IPS DF 19.7 (cell line): ENCODE results near the gene PDE8B.
"Not testable (repeated sequence)": the region's sequence is repeated elsewhere in the genome, so short reads cannot be mapped to it uniquely, and the experiment has no call there.

Experiments
- DNase-seq: peaks from one replicate; pipeline ENCODE4 v3.0.0-alpha.2; 2013; ENCODE audit warnings: low read depth, low spot score

PDE8B gene

GRCh38 chr5:77431719-77432118 is 221.2 kb downstream of the PDE8B start:
- DNase-seq: no peak

GRCh38 chr5:77437194-77437593 is 226.7 kb downstream of the PDE8B start:
- no peak for DNase-seq

- DNase-seq: no peak
Observed at GRCh38 chr5:77438071-77438470, 227.6 kb downstream of the PDE8B start.

GRCh38 chr5:77443670-77444069 is 233.2 kb downstream of the PDE8B start:
- DNase-seq: no peak

GRCh38 chr5:77444356-77444755 is 233.9 kb downstream of the PDE8B start:
- DNase-seq: no peak

- DNase-seq: no peak
Observed at GRCh38 chr5:77448831-77449230, 238.4 kb downstream of the PDE8B start.

- DNase-seq: no peak
Observed at GRCh38 chr5:77449277-77449676, 238.8 kb downstream of the PDE8B start.

GRCh38 chr5:77449981-77450380 is 239.5 kb downstream of the PDE8B start:
- DNase-seq: no peak

- DNase-seq: no peak
Observed at GRCh38 chr5:77452351-77452750, 241.9 kb downstream of the PDE8B start.

GRCh38 chr5:77454123-77454522 is 243.6 kb downstream of the PDE8B start:
- no peak for DNase-seq

- DNase-seq: no peak
Observed at GRCh38 chr5:77461287-77461686, 250.8 kb downstream of the PDE8B start.

- no peak for DNase-seq
Observed at GRCh38 chr5:77463905-77464304, 253.4 kb downstream of the PDE8B start.

- not testable (repeated sequence) for DNase-seq
Observed at GRCh38 chr5:77468875-77469274, 258.4 kb downstream of the PDE8B start.

GRCh38 chr5:77475041-77475440 is 264.6 kb downstream of the PDE8B start:
- not testable (repeated sequence) for DNase-seq
